Suprapubic skin (tissue), 4 donors: Measurements from ENCODE around the gene MYO10. TPM values are rescaled to one million over a fixed set of nuclear protein-coding genes. Genes with fewer than 3 reads are reported as not detected.

ENCODE experiments used
- DNase-seq, 2 donors: peaks; one replicate each; pipeline ENCODE4 v3.0.0-alpha.2; 2019; ENCODE audit warnings: low spot score in 2 of 2
- H3K27ac ChIP-seq: fragments of 200-600 bp; sonication (generic); one replicate; pipeline ENCODE4 v1.5.1; 2019
- H3K27me3 ChIP-seq: fragments of 200-600 bp; sonication (generic); one replicate; pipeline ENCODE4 v1.5.1; 2019
- H3K36me3 ChIP-seq: fragments of 200-600 bp; sonication (generic); one replicate; pipeline ENCODE4 v1.5.1; 2019
- H3K4me1 ChIP-seq: fragments of 200-600 bp; sonication (generic); one replicate; pipeline ENCODE4 v1.5.1; 2019
- H3K4me3 ChIP-seq: fragments of 200-600 bp; sonication (generic); one replicate; pipeline ENCODE4 v1.5.1; 2019; ENCODE audit warnings: mild to moderate bottlenecking
- H3K9me3 ChIP-seq: fragments of 200-600 bp; sonication (generic); one replicate; pipeline ENCODE4 v1.5.1; 2019
- CTCF ChIP-seq, 2 donors: fragments of 200-600 bp in 1 of 2; fragments of 450-650 bp in 1 of 2; sonication (generic) in 1 of 2; IDR thresholded peaks; one replicate each; pipeline ENCODE4 v1.5.1; 2016 to 2019; ENCODE audit warnings: antibody characterized with exemption in 2 of 2, mild to moderate bottlenecking in 1 of 2, moderate library complexity in 1 of 2
- EP300 ChIP-seq: sonication (generic); formaldehyde crosslinking; IDR thresholded peaks from one replicate; pipeline ENCODE4 v1.6.1; 2017; ENCODE audit warnings: antibody characterized with exemption
- POLR2A ChIP-seq, 2 donors: fragments of 450-650 bp; IDR thresholded peaks; one replicate each; pipeline ENCODE4 v1.6.1; 2017; ENCODE audit warnings: antibody characterized with exemption in 2 of 2, mild to moderate bottlenecking in 2 of 2, moderate library complexity in 2 of 2
- POLR2AphosphoS5 ChIP-seq, 3 donors: sonication (generic); formaldehyde crosslinking; IDR thresholded peaks; one replicate each; pipeline ENCODE4 v1.6.1; 2017; ENCODE audit warnings: antibody characterized with exemption in 3 of 3
- WGBS: methylation state at CpG from one replicate; pipeline ENCODE4 v1.1.5; 2018; 5-methylcytosine and 5-hydroxymethylcytosine counted together
- total RNA-seq, 4 donors: library from RNA; depleted of rRNA; stranded (reverse); fragments of >200 nt; gene quantifications; one replicate each; pipeline ENCODE4 v1.1.0, GENCODE V29; 2016

MYO10 gene
- total RNA-seq, 4 donors from 2014 or later = 37.7 to 109 (median 64.6) TPM

DNA sequence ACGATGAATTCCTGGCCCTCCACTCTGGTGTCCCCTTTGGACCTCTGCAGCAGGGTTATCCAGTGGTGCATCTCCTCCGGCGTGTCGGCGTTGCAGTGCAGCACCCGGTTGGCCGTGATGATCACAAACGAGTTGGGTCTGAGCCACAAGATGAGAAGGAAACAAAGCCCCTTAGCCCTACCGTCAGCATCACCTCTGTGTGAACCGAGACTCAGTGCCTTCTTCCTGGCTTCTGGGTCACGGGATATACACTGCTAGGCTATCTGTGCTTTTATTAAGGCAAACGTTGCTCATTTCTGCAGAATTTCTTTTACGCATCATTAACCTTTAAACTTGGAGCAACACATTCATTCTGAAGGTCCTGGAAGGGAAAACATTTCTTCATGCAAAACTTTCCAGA, 254.2 kb downstream of the MYO10 start:
- WGBS = 93% methylated on average over 11 of the region's 13 CpGs
- no peaks in the 10 kb centered on the region for H3K4me1 ChIP-seq
- no peak overlapping the region for H3K4me3 ChIP-seq
- no peak for DNase-seq
- no peaks in the 10 kb centered on the region for H3K9me3 ChIP-seq
- H3K27ac ChIP-seq = no peak overlapping the region
- peaks cover 71% of the 10 kb centered on the region for H3K36me3 ChIP-seq
- no peak for TF ChIP-seq EP300
- TF ChIP-seq POLR2A (IDR thresholded peaks at IDR 0.05) = no peak
- no peak for TF ChIP-seq CTCF (IDR thresholded peaks at IDR 0.05)
- TF ChIP-seq POLR2AphosphoS5 (IDR thresholded peaks at IDR 0.05) = no peak
- H3K27me3 ChIP-seq = no peaks in the 10 kb centered on the region

DNA sequence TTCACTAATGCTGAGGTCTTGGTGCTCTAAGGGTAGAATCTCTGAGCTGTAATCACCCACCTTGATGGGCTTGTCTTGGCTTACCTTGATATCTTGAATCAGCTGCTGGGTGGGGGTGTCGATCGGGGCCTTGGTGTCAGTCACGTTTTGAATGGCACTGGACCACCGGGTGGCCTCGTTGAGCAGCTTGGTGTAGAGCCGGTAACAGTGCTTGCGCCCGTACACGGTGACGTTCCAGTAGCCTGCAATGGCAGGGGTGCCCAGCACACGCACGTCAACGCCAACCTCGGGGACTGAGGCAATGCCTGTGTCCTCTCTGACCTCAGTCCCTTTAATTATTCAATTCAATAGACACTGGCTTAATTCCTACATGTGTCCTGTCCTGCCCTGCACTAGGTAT, 256.2 kb downstream of the MYO10 start:
- Histone ChIP-seq H3K27ac (no peak overlapping the region), H3K36me3 (peaks cover 75% of the 10 kb centered on the region), H3K4me1 (peaks cover 3% of the 10 kb centered on the region), H3K9me3 (no peaks in the 10 kb centered on the region), H3K27me3 (no peaks in the 10 kb centered on the region), H3K4me3 (no peak overlapping the region)
- no peak for DNase-seq
- 83% methylated on average over 14 of the region's 14 CpGs for WGBS
- no peak for TF ChIP-seq EP300
- no peak for TF ChIP-seq CTCF (IDR thresholded peaks at IDR 0.05)
- TF ChIP-seq POLR2AphosphoS5 (IDR thresholded peaks at IDR 0.05) = no peak
- TF ChIP-seq POLR2A (IDR thresholded peaks at IDR 0.05) = no peak

GRCh38 chr5:16679190-16679589, 256.9 kb downstream of the MYO10 start:
- no peak overlapping the region for H3K27ac ChIP-seq
- peaks cover 7% of the 10 kb centered on the region for H3K4me1 ChIP-seq
- TF ChIP-seq POLR2A (IDR thresholded peaks at IDR 0.05) (no peak), POLR2AphosphoS5 (IDR thresholded peaks at IDR 0.05) (no peak), EP300 (no peak), CTCF (IDR thresholded peaks at IDR 0.05) (no peak)
- H3K27me3 ChIP-seq = no peaks in the 10 kb centered on the region
- H3K4me3 ChIP-seq = no peak overlapping the region
- H3K9me3 ChIP-seq = no peaks in the 10 kb centered on the region
- peaks cover 70% of the 10 kb centered on the region for H3K36me3 ChIP-seq
- 96% methylated on average over 8 of the region's 9 CpGs for WGBS
- no peak for DNase-seq

DNA sequence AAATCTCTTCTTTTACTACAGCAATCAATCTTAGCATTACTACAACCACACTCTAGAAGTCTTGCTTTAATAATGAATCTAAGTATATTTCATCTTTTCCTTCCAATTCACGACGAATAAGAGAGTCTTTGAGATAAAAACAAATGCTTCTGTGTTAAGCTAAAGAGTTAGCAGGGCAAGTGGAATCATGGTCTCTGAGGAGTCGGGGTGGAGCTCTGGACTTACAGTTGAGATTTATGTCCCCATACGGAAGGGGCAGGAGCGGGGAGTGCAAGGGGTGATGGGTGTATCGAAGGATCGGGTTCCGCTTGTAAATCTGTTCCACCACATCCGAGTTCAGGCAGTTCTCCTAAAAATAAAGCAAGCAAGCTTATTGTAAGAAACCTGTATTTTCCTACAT, 260.3 kb downstream of the MYO10 start:
- DNase-seq = no peak
- H3K4me1 ChIP-seq = peaks cover 8% of the 10 kb centered on the region
- TF ChIP-seq POLR2A (IDR thresholded peaks at IDR 0.05) (no peak), POLR2AphosphoS5 (IDR thresholded peaks at IDR 0.05) (no peak), CTCF (IDR thresholded peaks at IDR 0.05) (no peak), EP300 (no peak)
- H3K27me3 ChIP-seq = no peaks in the 10 kb centered on the region
- peaks cover 75% of the 10 kb centered on the region for H3K36me3 ChIP-seq
- no peak overlapping the region for H3K27ac ChIP-seq
- 77% methylated on average over 9 of the region's 9 CpGs for WGBS
- no peak overlapping the region for H3K4me3 ChIP-seq
- H3K9me3 ChIP-seq = no peaks in the 10 kb centered on the region

DNA sequence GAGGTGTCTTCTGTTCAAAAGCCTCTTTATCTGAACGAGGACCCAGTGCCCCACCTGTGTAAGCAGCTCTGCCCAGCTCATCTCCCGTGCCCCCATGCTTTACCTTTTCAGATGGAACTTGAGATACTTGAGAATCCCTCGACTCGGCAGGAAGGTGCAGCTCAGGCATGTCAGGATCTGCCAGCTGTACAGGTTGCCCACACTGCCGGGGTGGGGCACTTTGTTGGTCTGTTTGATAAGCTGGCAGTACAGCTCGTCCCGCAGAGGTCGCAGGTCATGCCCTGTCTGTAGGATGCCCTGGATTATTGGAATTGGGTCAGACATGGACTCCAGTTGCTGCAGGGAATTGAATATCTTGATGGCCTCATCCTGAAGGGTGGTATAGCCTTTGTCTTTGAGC, 261.3 kb downstream of the MYO10 start:
- WGBS = 65% methylated on average over 8 of the region's 8 CpGs
- H3K27ac ChIP-seq = no peak overlapping the region
- H3K27me3 ChIP-seq = no peaks in the 10 kb centered on the region
- peaks cover 73% of the 10 kb centered on the region for H3K36me3 ChIP-seq
- no peak overlapping the region for H3K4me3 ChIP-seq
- H3K4me1 ChIP-seq = peaks cover 8% of the 10 kb centered on the region
- no peaks in the 10 kb centered on the region for H3K9me3 ChIP-seq
- no peak for DNase-seq
- no peak for TF ChIP-seq CTCF (IDR thresholded peaks at IDR 0.05)
- TF ChIP-seq POLR2AphosphoS5 (IDR thresholded peaks at IDR 0.05) = no peak
- no peak for TF ChIP-seq EP300
- no peak for TF ChIP-seq POLR2A (IDR thresholded peaks at IDR 0.05)
